T-helper 17 cell (primary cell): ENCODE data around the gene RAPGEFL1. TPM values are rescaled to one million over a fixed set of nuclear protein-coding genes. Genes with fewer than 3 reads are reported as not detected.
A peak's percentile ranks its signal among the peaks of the same experiment; 100 is the strongest.
"Not testable (repeated sequence)": the region's sequence is repeated elsewhere in the genome, so short reads cannot be mapped to it uniquely, and the experiment has no call there.

Experiments used
- ATAC-seq: fragments of 150-1000 bp; cut with Tn5 transposase; 2 replicates; pipeline ENCODE4 v1.10.0; 2021; ENCODE audit warnings: mild to moderate bottlenecking, moderate library complexity
- DNase-seq, 3 donors: peaks; one replicate each; pipeline versions ENCODE4 v3.0.0 to v3.0.0-alpha.2; 2020 to 2021
- H3K9me3 ChIP-seq: one replicate; pipeline ENCODE4 v1.7.0; 2013; ENCODE audit warnings: low read length, mild to moderate bottlenecking; ENCODE audit not compliant: control insufficient read depth, poor library complexity, severe bottlenecking
- H3K27ac Mint-ChIP-seq: one replicate; pipeline ENCODE4 v1.8.0; 2022; ENCODE audit warnings: mild to moderate bottlenecking, moderate library complexity, mixed read lengths
- H3K27me3 Mint-ChIP-seq: one replicate; pipeline ENCODE4 v1.8.0; 2022; ENCODE audit warnings: mixed read lengths
- H3K36me3 Mint-ChIP-seq: one replicate; pipeline ENCODE4 v1.8.0; 2022; ENCODE audit warnings: low read depth, mixed read lengths
- H3K4me1 Mint-ChIP-seq: one replicate; pipeline ENCODE4 v1.8.0; 2022; ENCODE audit warnings: mild to moderate bottlenecking, mixed read lengths
- H3K4me3 Mint-ChIP-seq: one replicate; pipeline ENCODE4 v1.8.0; 2022; ENCODE audit warnings: mild to moderate bottlenecking, moderate library complexity, mixed read lengths
- total RNA-seq, 4 donors: library from RNA in 2 of 4; stranded (reverse) in 2 of 4; gene quantifications; one replicate each; pipeline ENCODE4 v1.2.3 and lab custom pipeline; 2022 to 2026

Gene RAPGEFL1
- total RNA-seq, 2 donors from 2014 or later: 6.9 to 10.5 TPM

GRCh38 chr17:40179923-40180659 is 2.8 kb downstream of the RAPGEFL1 start:
- ATAC-seq (no peak), DNase-seq (no peak)
- H3K9me3 ChIP-seq: no peaks in the 10 kb centered on the region
- Mint-ChIP-seq H3K36me3 (no peaks in the 10 kb centered on the region), H3K27ac (no peak overlapping the region), H3K27me3 (no peaks in the 10 kb centered on the region), H3K4me3 (no peak overlapping the region), H3K4me1 (peaks cover 6% of the 10 kb centered on the region)

- Mint-ChIP-seq H3K36me3 (no peaks in the 10 kb centered on the region), H3K4me1 (peaks cover 6% of the 10 kb centered on the region), H3K27me3 (no peaks in the 10 kb centered on the region), H3K27ac (no peak overlapping the region), H3K4me3 (no peak overlapping the region)
- ATAC-seq (no peak), DNase-seq (no peak)
- no peaks in the 10 kb centered on the region for H3K9me3 ChIP-seq
Measured at GRCh38 chr17:40180694-40181093, 3.4 kb downstream of the RAPGEFL1 start.

GRCh38 chr17:40181205-40181604 is 3.9 kb downstream of the RAPGEFL1 start:
- H3K27me3 Mint-ChIP-seq: no peaks in the 10 kb centered on the region

GRCh38 chr17:40182606-40183005 is 5.3 kb downstream of the RAPGEFL1 start:
- no peaks in the 10 kb centered on the region for H3K27me3 Mint-ChIP-seq
- no peak overlapping the region for H3K27ac Mint-ChIP-seq
- H3K4me1 Mint-ChIP-seq: no peaks in the 10 kb centered on the region
- H3K36me3 Mint-ChIP-seq: no peaks in the 10 kb centered on the region
- ATAC-seq (no peak), DNase-seq (no peak)
- no peak overlapping the region for H3K4me3 Mint-ChIP-seq
- H3K9me3 ChIP-seq: no peaks in the 10 kb centered on the region

More at GRCh38 chr17:40181205-40181604, 3.9 kb downstream of the RAPGEFL1 start:
- ATAC-seq: no peak
- H3K4me1 Mint-ChIP-seq: peaks cover 6% of the 10 kb centered on the region
- no peak for DNase-seq
- no peaks in the 10 kb centered on the region for H3K9me3 ChIP-seq
- H3K36me3 Mint-ChIP-seq: no peaks in the 10 kb centered on the region
- no peak overlapping the region for H3K27ac Mint-ChIP-seq
- H3K4me3 Mint-ChIP-seq: no peak overlapping the region

- no peak overlapping the region for H3K27ac Mint-ChIP-seq
- ATAC-seq (no peak), DNase-seq (no peak)
- no peak overlapping the region for H3K4me3 Mint-ChIP-seq
- peaks cover 10% of the 10 kb centered on the region for H3K4me1 Mint-ChIP-seq
- no peaks in the 10 kb centered on the region for H3K27me3 Mint-ChIP-seq
- H3K36me3 Mint-ChIP-seq: peaks cover 2% of the 10 kb centered on the region
- H3K9me3 ChIP-seq: no peaks in the 10 kb centered on the region
Measured at GRCh38 chr17:40187238-40187637, 10.0 kb downstream of the RAPGEFL1 start.

- H3K9me3 ChIP-seq: no peaks in the 10 kb centered on the region
- Mint-ChIP-seq H3K4me1 (peaks cover 10% of the 10 kb centered on the region), H3K27me3 (no peaks in the 10 kb centered on the region), H3K36me3 (peaks cover 2% of the 10 kb centered on the region), H3K4me3 (no peak overlapping the region), H3K27ac (peak overlapping the region; percentile 49)
- DNase-seq (no peak), ATAC-seq (no peak)
Measured at GRCh38 chr17:40188694-40189093, 11.4 kb downstream of the RAPGEFL1 start.

DNA sequence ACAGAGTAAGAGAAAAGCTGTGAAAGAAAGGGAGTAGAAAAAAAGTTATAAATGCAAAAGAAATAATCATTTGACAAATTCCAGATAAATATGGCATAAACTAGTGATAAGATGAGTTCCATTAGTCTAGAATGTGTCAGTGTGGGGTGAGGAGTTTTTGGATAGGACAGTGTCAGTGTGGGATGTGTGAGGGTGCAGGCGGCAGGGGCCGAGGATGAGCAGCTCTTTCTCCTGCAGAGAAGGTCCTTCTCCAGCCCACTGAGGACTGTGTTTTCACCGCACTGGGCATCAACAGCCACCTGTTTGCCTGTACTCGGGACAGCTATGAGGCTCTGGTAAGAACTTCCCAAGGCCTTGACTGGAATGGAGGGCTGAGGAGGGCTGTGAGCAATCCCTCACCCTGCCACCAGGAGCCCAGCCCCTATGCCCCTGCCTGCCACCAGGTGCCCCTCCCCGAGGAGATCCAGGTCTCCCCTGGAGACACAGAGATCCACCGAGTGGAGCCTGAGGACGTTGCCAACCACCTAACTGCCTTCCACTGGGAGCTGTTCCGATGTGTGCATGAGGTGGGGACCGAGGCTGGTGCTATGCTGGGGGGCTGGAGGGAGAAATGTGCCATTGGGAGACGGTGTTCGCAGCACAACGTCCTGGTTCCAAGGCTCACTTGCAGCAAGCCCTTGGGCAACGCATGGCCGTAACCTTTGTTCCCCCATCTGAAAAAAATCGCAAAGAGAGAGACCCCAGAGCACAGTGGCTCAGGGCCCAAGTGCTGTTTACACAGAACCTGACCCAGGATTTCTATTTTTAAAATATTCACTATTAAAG is 13.1 kb downstream of the RAPGEFL1 start:
- Mint-ChIP-seq H3K27me3 (no peaks in the 10 kb centered on the region), H3K36me3 (peaks cover 2% of the 10 kb centered on the region), H3K4me1 (peaks cover 10% of the 10 kb centered on the region), H3K4me3 (peak overlapping the region; percentile 95), H3K27ac (no peak overlapping the region)
- ATAC-seq (peak; percentile 55), DNase-seq (peak in 1 of 3 donors; percentile 19)
- no peaks in the 10 kb centered on the region for H3K9me3 ChIP-seq

DNA sequence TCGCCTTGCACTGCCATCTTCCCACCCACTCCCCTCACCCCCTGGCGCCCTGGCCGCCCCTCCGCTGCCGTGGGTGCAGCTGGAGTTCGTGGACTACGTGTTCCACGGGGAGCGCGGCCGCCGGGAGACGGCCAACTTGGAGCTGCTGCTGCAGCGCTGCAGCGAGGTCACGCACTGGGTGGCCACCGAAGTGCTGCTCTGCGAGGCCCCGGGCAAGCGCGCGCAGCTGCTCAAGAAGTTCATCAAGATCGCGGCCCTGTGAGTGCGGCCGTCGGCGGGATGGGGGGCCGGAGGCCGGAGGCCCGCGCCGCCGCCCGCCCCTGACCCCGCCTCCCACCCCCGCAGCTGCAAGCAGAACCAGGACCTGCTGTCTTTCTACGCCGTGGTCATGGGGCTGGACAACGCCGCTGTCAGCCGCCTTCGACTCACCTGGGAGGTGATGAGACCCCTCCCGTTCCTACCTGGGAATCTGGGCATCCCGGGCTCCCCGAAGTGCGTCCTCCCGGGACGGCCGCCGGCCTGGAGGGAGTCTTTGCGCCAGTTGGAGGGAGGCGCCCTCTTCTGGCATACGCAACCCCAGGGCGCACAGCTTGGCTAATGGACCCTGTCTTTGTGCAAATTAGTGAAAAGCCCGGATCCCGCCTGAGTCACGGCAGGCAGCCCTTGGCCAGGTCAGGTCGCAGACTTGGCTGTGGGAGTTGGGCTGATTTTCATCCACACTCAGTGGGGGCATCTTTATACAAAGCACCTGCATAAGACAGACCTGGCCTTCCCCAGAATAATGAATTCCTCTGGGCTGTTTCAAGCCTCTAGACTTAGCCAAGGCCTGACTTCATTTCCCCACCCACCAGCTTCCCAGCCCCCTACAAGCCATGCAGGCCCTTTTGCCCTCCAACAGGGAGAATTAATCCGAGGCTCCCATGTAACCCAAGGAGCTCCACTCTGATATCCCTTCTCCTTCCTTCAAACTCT is 14.3 kb downstream of the RAPGEFL1 start:
- Mint-ChIP-seq H3K4me3 (peak overlapping the region; percentile 95), H3K27me3 (no peaks in the 10 kb centered on the region), H3K36me3 (peaks cover 2% of the 10 kb centered on the region), H3K4me1 (peaks cover 10% of the 10 kb centered on the region), H3K27ac (peak overlapping the region; percentile 32)
- peak; percentile 91 for ATAC-seq
- H3K9me3 ChIP-seq: no peaks in the 10 kb centered on the region
- DNase-seq: peak; percentile 50 to 53 (median 52)

- Mint-ChIP-seq H3K4me3 (no peak overlapping the region), H3K27ac (no peak overlapping the region), H3K27me3 (no peaks in the 10 kb centered on the region), H3K36me3 (peaks cover 2% of the 10 kb centered on the region), H3K4me1 (peaks cover 10% of the 10 kb centered on the region)
- H3K9me3 ChIP-seq: no peaks in the 10 kb centered on the region
- no peak for DNase-seq
- no peak for ATAC-seq
Measured at GRCh38 chr17:40192961-40193360, 15.7 kb downstream of the RAPGEFL1 start.

DNA sequence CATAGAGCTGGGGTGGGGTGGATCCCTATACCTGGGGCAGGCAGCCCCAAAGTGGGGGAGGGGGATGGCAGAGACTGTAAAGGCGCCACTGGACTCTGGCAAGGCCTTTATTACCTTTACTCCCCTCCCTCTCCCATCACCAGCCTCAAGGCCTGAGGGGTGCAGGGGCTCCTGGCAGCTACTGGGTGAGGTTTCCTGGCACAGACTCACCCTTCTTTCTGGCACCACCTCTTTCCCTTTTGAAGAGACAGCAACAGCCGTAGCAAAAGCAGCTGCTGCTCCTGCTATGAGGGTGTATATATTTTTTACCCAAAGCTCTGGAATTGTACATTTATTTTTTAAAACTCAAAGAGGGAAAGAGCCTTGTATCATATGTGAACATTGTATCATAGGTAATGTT is 17.6 kb downstream of the RAPGEFL1 start:
- H3K9me3 ChIP-seq: no peaks in the 10 kb centered on the region
- Mint-ChIP-seq H3K36me3 (peaks cover 2% of the 10 kb centered on the region), H3K27ac (no peak overlapping the region), H3K4me3 (no peak overlapping the region), H3K4me1 (peaks cover 13% of the 10 kb centered on the region), H3K27me3 (no peaks in the 10 kb centered on the region)
- DNase-seq (no peak), ATAC-seq (no peak)

DNA sequence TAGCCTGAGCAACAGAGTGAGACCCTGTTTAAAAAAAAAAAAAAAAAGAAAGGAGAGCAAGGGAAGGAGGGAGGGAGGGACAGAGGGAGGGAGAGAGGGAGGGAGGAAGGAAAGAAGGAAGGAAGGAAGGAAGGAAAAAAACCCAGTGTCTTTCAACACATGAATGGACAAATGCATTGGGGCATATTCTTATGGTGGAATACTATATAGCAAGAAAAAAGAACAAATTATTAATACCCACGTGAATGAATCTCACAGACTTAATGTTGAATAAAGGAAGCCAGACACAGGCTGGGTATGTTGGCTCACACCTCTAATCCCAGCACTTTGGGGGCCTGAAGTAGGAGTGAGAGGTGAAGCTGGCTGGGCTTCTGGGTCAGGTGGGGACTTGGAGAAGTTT is 20.3 kb downstream of the RAPGEFL1 start:
- no peak overlapping the region for H3K4me3 Mint-ChIP-seq
- H3K27ac Mint-ChIP-seq: no peak overlapping the region
- H3K27me3 Mint-ChIP-seq: no peaks in the 10 kb centered on the region
- DNase-seq (no peak), ATAC-seq (no peak)
- peaks cover 6% of the 10 kb centered on the region for H3K4me1 Mint-ChIP-seq
- no peaks in the 10 kb centered on the region for H3K9me3 ChIP-seq
- H3K36me3 Mint-ChIP-seq: no peaks in the 10 kb centered on the region

DNA sequence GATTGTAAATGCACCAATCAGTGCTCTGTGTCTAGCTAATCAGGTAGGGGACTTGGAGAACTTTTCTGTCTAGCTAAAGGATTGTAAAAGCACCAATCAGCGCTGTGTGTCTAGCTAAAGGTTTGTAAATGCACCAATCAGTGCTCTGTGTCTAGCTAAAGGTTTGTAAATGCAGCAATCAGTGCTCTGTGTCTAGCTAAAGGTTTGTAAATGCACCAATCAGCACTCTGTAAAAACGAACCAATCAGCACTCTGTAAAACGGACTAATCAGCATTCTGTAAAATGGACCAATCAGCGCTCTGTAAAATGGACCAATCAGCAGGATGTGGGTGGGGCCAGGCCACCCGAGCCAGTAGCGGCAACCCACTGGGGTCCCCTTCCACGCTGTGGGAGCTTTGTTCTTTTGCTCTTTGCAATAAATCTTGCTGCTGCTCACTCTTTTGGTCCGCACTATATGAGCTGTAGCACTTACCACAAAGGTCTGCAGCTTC is 20.7 kb downstream of the RAPGEFL1 start:
- ATAC-seq: peak; percentile 38
- H3K4me1 Mint-ChIP-seq, H3K36me3 Mint-ChIP-seq, DNase-seq, H3K27me3 Mint-ChIP-seq, H3K4me3 Mint-ChIP-seq, H3K27ac Mint-ChIP-seq, H3K9me3 ChIP-seq: not testable (repeated sequence)

GRCh38 chr17:40198576-40198975 is 21.3 kb downstream of the RAPGEFL1 start:
- H3K27me3 Mint-ChIP-seq: no peaks in the 10 kb centered on the region
- peaks cover 6% of the 10 kb centered on the region for H3K4me1 Mint-ChIP-seq
- DNase-seq (no peak), ATAC-seq (no peak)
- no peak overlapping the region for H3K27ac Mint-ChIP-seq
- no peak overlapping the region for H3K4me3 Mint-ChIP-seq
- H3K36me3 Mint-ChIP-seq: no peaks in the 10 kb centered on the region
- no peaks in the 10 kb centered on the region for H3K9me3 ChIP-seq
